Liver (tissue), 9 donors: Measurements from ENCODE around the gene ANKMY1. TPM values are rescaled to one million over a fixed set of nuclear protein-coding genes. Genes with fewer than 3 reads are reported as not detected.
"Not testable (repeated sequence)": the region's sequence is repeated elsewhere in the genome, so short reads cannot be mapped to it uniquely, and the experiment has no call there.

Source experiments
- DNase-seq: peaks from one replicate; pipeline ENCODE4 v3.0.0-alpha.2; 2017; ENCODE audit warnings: low spot score
- H3K27ac ChIP-seq, 2 donors: one replicate each; pipeline ENCODE4 v1.7.0; 2013; ENCODE audit warnings: inconsistent platforms in 2 of 2, low read length in 2 of 2, control low read depth in 1 of 2, low read depth in 1 of 2, mild to moderate bottlenecking in 1 of 2
- H3K27me3 ChIP-seq, 4 donors: one replicate each; pipeline versions ENCODE4 v1.6.1 to v1.7.0; 2013; ENCODE audit warnings: low read length in 3 of 4, inconsistent platforms in 1 of 4, mild to moderate bottlenecking in 1 of 4, moderate library complexity in 1 of 4; ENCODE audit not compliant: control insufficient read depth in 4 of 4, insufficient read depth in 4 of 4
- H3K36me3 ChIP-seq, 4 donors: one replicate each; pipeline versions ENCODE4 v1.6.1 to v1.7.0; 2013; ENCODE audit warnings: low read length in 3 of 4, mild to moderate bottlenecking in 3 of 4, low read depth in 1 of 4, moderate library complexity in 1 of 4; ENCODE audit not compliant: control insufficient read depth in 4 of 4, insufficient read depth in 3 of 4
- H3K4me1 ChIP-seq, 4 donors: one replicate each; pipeline versions ENCODE4 v1.6.1 to v1.7.0; 2013; ENCODE audit warnings: low read length in 3 of 4, mild to moderate bottlenecking in 3 of 4, moderate library complexity in 1 of 4; ENCODE audit not compliant: control insufficient read depth in 4 of 4, insufficient read depth in 4 of 4
- H3K4me3 ChIP-seq, 3 donors: one replicate each; pipeline versions ENCODE4 v1.6.1 to v1.7.0; 2013; ENCODE audit warnings: low read length in 3 of 3, control low read depth in 1 of 3, low read depth in 1 of 3, mild to moderate bottlenecking in 1 of 3
- H3K9ac ChIP-seq, 2 donors: one replicate each; pipeline ENCODE4 v1.7.0; 2013; ENCODE audit warnings: low read length in 2 of 2, mild to moderate bottlenecking in 2 of 2, moderate library complexity in 2 of 2, control low read depth in 1 of 2, low read depth in 1 of 2
- H3K9me3 ChIP-seq, 4 donors: one replicate each; pipeline versions ENCODE4 v1.6.1 to v1.7.0; 2013; ENCODE audit warnings: low read length in 3 of 4; ENCODE audit not compliant: control insufficient read depth in 4 of 4
- FOXA1 ChIP-seq: IDR thresholded peaks from 2 replicates; pipeline ENCODE4 v1.6.1; 2016; ENCODE audit warnings: antibody characterized with exemption
- HNF4A ChIP-seq, 2 donors: conservative IDR thresholded peaks; 2 replicates each; pipeline ENCODE4 v1.6.1; 2016; ENCODE audit warnings: antibody characterized with exemption in 2 of 2, mild to moderate bottlenecking in 2 of 2
- NR2F2 ChIP-seq: IDR thresholded peaks from 2 replicates; pipeline ENCODE4 v1.6.1; 2016; ENCODE audit warnings: antibody characterized with exemption
- RAD21 ChIP-seq, 2 donors: IDR thresholded peaks; 2 replicates each; pipeline ENCODE4 v1.6.1; 2016; ENCODE audit warnings: antibody characterized with exemption in 2 of 2, mild to moderate bottlenecking in 2 of 2
- SP1 ChIP-seq: IDR thresholded peaks from 2 replicates; pipeline ENCODE4 v1.6.1; 2018; ENCODE audit warnings: antibody characterized with exemption, mild to moderate bottlenecking
- TAF1 ChIP-seq: conservative IDR thresholded peaks from 2 replicates; pipeline ENCODE4 v1.6.1; 2016; ENCODE audit warnings: antibody characterized with exemption, mild to moderate bottlenecking
- WGBS: extraction: QIAGEN DNeasy Blood & Tissue Kit; methylation state at CpG from one replicate; pipeline ENCODE4 v1.1.7; 2013; 5-methylcytosine and 5-hydroxymethylcytosine counted together
- polyA plus RNA-seq, 2 donors: library from polyadenylated mRNA; stranded (reverse) in 1 of 2; unstranded in 1 of 2; fragments of 200-250 nt in 1 of 2; fragments of >200 nt in 1 of 2; fragmentation: Nextera tagmentation in 1 of 2; extraction: Ambion mirVana in 1 of 2; gene quantifications; one replicate each; pipeline versions ENCODE4 v1.2.1 to v1.2.3, GENCODE V29; 2013 to 2015
- total RNA-seq, 2 donors: library from RNA; depleted of rRNA; stranded (reverse); fragments of >200 nt; gene quantifications; one replicate each; pipeline ENCODE4 v1.2.3, GENCODE V29; 2014
- TF ChIP-seq, protein P1 (sequence below): fragments of 150-350 bp; IDR thresholded peaks from 2 replicates; pipeline ENCODE4 v1.5.1; 2017; ENCODE audit warnings: improper control_type of control experiment, low read depth, low read length; ENCODE audit not compliant: missing input control
- TF ChIP-seq, protein P2 (sequence below): IDR thresholded peaks from 2 replicates; pipeline ENCODE4 v1.6.1; 2016; ENCODE audit warnings: antibody characterized with exemption
- TF ChIP-seq, protein P3 (sequence below): IDR thresholded peaks from 2 replicates; pipeline ENCODE4 v1.6.1; 2016; ENCODE audit warnings: antibody characterized with exemption, mild to moderate bottlenecking
- donor health status: healthy.
- donor health status: healthy.
- donor health status: healthy.
- donor health status: healthy.
- donor health status: healthy.

Gene ANKMY1
- total and polyA plus RNA-seq, 4 donors: 2.5 to 12.8 (median 4.2) TPM

DNA sequence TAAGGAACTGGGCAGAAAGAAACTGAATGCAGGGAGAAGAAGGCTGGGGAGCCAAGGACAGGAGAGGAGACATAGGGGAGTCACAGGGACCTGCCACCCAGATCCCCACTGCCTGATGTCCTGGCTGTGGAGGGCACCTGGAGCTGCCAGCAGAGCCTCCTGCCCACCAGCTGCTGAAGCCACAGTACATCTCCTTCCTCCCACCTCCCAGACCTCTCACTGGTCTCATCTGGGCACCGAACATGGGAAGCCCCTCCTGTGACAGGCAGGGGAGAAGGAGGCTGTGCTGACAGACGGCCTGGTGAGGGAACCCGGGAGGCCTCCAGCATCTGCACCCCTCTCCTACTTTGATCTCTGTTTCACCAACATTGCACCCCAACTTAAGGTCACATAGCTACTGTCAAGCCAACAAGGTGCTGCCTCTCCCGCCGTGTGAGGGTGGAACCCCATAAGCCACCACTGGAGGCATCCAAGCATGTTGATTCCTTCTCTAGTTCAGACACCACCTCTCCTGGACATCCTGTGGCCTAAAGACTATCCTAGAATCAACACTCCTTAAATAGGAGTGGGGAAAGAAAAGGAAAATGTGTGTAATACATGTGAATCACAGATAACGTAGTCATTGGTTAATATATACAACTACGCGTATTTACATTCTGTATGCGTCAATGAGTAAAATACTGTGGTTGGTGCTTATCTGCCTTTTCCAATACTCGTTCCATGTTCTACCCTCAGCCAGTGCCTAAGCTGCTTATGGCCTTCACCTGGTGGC, 7.0 kb upstream of the ANKMY1 start (continued):
- TF ChIP-seq, protein P1, sequence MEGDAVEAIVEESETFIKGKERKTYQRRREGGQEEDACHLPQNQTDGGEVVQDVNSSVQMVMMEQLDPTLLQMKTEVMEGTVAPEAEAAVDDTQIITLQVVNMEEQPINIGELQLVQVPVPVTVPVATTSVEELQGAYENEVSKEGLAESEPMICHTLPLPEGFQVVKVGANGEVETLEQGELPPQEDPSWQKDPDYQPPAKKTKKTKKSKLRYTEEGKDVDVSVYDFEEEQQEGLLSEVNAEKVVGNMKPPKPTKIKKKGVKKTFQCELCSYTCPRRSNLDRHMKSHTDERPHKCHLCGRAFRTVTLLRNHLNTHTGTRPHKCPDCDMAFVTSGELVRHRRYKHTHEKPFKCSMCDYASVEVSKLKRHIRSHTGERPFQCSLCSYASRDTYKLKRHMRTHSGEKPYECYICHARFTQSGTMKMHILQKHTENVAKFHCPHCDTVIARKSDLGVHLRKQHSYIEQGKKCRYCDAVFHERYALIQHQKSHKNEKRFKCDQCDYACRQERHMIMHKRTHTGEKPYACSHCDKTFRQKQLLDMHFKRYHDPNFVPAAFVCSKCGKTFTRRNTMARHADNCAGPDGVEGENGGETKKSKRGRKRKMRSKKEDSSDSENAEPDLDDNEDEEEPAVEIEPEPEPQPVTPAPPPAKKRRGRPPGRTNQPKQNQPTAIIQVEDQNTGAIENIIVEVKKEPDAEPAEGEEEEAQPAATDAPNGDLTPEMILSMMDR: no peak
- TF ChIP-seq HNF4A (conservative IDR thresholded peaks at IDR 0.05) (no peak), RAD21 (IDR thresholded peaks at IDR 0.05) (no peak), FOXA1 (no peak)

DNA sequence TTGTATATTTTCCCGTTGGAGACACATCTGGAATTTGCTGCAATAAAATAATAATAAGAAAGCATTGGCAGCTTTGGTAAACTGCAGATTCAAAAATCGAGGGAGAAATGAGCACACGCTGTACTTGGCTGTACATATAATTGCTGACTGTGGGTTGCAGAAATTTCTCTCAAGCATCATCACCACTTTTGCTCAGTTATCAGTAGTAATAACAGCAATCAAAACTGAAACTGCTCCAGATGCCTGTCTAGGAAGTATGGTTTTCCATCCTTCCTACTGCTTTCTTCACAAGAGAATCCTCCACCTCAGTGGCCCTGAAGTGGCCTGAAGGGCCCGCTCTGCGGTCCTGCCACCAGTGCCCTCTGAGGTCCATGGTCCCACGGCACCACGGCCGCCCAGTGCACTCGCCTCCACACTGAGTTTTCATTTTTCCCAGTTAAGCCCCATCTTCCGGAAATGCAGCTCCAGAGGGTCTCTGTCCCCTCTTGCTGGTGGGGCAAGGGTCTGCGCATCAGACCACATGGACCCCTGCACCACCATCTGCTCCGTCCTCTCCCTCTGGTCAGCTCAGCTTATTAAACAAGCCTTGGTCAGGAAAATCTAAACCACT, 6.3 kb upstream of the ANKMY1 start:
- Histone ChIP-seq H3K27ac (no peak overlapping the region), H3K9me3 (no peaks in the 10 kb centered on the region), H3K4me3 (no peak overlapping the region), H3K4me1 (peaks cover 16 to 48% (median 37%) of the 10 kb centered on the region in 4 donors), H3K36me3 (no peaks in the 10 kb centered on the region), H3K27me3 (no peaks in the 10 kb centered on the region), H3K9ac (no peak overlapping the region)
- TF ChIP-seq, protein P1: no peak
- TF ChIP-seq, protein P2, sequence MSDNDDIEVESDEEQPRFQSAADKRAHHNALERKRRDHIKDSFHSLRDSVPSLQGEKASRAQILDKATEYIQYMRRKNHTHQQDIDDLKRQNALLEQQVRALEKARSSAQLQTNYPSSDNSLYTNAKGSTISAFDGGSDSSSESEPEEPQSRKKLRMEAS: no peak
- TF ChIP-seq NR2F2: no peak
- no peak for DNase-seq
- WGBS: 94% methylated on average over 12 of the region's 12 CpGs

DNA sequence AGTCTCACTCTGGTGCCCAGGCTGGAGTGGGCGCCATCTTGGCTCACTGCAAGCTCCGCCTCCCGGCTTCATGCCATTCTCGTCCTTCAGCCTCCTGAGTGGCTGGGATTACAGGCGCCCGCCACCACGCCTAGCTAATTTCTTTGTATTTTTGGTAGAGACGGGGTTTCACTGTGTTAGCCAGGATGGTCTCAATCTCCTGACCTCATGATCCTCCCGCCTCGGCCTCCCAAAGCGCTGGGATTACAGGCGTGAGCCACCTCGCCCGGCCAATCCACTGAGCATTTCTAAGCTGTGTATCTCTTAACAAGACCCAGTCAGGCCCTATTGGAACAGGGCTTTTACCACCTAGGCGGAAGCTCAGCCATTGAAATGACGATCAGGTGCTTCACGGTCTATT, 5.4 kb upstream of the ANKMY1 start:
- DNase-seq: not testable (repeated sequence)
- WGBS: 98% methylated on average over 17 of the region's 17 CpGs

DNA sequence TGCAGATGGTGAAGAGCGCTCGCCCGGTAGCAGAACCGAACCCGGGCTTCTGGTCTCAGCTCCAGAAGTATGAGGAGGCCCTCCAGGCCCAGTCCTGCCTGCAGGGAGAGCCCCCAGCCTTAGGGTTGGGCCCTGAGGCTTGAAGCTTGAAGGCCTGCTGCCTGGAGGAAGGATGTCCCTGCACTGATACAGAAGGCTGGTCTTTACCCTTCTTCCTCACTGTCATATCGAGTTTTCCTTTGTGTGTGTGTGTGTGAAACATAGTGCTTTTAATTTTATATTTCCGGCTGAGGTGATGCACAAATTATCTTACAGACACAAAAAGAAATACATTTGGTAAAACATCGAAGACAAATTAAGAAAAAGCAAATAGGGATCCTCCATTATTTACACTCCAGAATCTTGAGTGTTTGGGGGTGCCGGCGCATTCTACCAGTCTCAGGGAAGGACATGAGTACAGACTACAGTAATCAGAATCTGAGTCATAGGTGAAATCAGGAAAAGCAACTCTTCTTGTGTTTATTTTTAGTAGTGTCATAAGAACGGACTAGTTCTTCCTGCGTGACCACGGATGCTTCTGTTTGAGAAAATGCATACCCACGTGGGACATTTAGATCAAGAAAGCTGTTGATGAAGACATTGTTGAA, 3.7 kb upstream of the ANKMY1 start:
- peak overlapping the region in 1 of 2 donors; percentile 36 for H3K9ac ChIP-seq
- H3K27ac ChIP-seq: peak overlapping the region; percentile 99
- H3K9me3 ChIP-seq: no peaks in the 10 kb centered on the region
- H3K4me3 ChIP-seq: peak overlapping the region; percentile 20 to 61 (median 52)
- TF ChIP-seq SP1 (no peak), TAF1 (peak; percentile 66)
- TF ChIP-seq, protein P3, sequence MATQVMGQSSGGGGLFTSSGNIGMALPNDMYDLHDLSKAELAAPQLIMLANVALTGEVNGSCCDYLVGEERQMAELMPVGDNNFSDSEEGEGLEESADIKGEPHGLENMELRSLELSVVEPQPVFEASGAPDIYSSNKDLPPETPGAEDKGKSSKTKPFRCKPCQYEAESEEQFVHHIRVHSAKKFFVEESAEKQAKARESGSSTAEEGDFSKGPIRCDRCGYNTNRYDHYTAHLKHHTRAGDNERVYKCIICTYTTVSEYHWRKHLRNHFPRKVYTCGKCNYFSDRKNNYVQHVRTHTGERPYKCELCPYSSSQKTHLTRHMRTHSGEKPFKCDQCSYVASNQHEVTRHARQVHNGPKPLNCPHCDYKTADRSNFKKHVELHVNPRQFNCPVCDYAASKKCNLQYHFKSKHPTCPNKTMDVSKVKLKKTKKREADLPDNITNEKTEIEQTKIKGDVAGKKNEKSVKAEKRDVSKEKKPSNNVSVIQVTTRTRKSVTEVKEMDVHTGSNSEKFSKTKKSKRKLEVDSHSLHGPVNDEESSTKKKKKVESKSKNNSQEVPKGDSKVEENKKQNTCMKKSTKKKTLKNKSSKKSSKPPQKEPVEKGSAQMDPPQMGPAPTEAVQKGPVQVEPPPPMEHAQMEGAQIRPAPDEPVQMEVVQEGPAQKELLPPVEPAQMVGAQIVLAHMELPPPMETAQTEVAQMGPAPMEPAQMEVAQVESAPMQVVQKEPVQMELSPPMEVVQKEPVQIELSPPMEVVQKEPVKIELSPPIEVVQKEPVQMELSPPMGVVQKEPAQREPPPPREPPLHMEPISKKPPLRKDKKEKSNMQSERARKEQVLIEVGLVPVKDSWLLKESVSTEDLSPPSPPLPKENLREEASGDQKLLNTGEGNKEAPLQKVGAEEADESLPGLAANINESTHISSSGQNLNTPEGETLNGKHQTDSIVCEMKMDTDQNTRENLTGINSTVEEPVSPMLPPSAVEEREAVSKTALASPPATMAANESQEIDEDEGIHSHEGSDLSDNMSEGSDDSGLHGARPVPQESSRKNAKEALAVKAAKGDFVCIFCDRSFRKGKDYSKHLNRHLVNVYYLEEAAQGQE: peak; percentile 58
- 28% methylated on average over 14 of the region's 14 CpGs for WGBS
- no peaks in the 10 kb centered on the region for H3K36me3 ChIP-seq
- no peaks in the 10 kb centered on the region for H3K27me3 ChIP-seq
- DNase-seq: no peak
- peaks cover 19 to 48% (median 29%) of the 10 kb centered on the region in 4 donors for H3K4me1 ChIP-seq

More for the DNA sequence above, 5.4 kb upstream of the ANKMY1 start:
- not testable (repeated sequence) for H3K4me3 ChIP-seq, H3K36me3 ChIP-seq, H3K27ac ChIP-seq, H3K9ac ChIP-seq, H3K27me3 ChIP-seq, H3K9me3 ChIP-seq
- peaks cover 16 to 53% (median 41%) of the 10 kb centered on the region in 4 donors for H3K4me1 ChIP-seq
